ENCODE results near the gene COL5A1.

Gene COL5A1

DNA sequence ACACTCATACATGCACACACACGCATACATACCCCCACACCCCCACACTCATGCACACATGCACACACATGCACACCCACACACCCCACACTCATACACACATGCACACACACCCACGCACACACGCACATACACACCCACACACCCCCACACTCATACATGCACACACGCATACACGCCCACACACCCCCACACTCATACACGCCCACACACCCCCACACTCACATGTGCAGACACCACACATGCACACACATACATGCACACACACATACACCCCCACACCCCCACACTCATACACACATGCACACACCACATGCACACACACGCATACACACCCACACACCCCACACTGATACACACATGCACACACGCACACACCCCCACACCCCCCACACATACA lies 118.3 kb downstream of the COL5A1 start:
- H3K27me3 ChIP-seq (ENCODE audit: control insufficient read depth, insufficient read depth, low read length) = no peaks in the 10 kb centered on the region
- peaks cover 29% of the 10 kb centered on the region for H3K36me3 ChIP-seq (ENCODE audit: control insufficient read depth, insufficient read depth, low read length)
- H3K4me1 ChIP-seq (ENCODE audit: control insufficient read depth, insufficient read depth, low read length) = peaks cover 3% of the 10 kb centered on the region
- no peak overlapping the region for H3K9ac ChIP-seq (ENCODE audit: low read length)
- no peak overlapping the region for H3K27ac ChIP-seq (ENCODE audit: low read depth, low read length)
- H3K4me3 ChIP-seq (ENCODE audit: low read length) = no peak overlapping the region

DNA sequence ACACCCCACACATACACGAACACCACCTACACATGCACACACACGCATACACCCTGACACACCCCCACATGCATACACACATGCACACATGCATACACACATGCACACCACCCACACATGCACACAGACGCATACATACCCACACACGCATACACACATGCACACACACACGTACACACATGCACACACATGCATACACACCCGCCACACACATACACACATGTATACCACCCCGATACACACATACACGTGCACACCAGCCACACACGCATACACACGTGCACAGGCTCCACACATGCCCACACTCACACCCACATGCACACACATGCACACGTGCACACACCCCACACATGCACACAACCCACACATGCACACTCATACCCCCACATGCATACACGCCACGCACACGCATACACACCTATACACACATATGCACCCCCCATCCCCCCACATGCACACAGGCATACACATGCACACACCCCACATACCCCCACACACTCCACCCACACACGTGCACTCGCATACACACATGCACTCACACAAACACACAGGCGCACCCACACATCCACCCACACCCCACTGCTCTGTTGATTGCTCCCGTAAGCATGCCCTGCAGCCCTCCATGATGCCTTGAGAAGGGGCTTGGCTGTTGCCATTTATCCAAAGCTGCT lies 119.3 kb downstream of the COL5A1 start:
- Histone ChIP-seq H3K27me3 (ENCODE audit: control insufficient read depth, insufficient read depth, low read length) (no peaks in the 10 kb centered on the region), H3K4me1 (ENCODE audit: control insufficient read depth, insufficient read depth, low read length) (peaks cover 2% of the 10 kb centered on the region), H3K36me3 (ENCODE audit: control insufficient read depth, insufficient read depth, low read length) (peaks cover 33% of the 10 kb centered on the region), H3K4me3 (ENCODE audit: low read length) (no peak overlapping the region), H3K9ac (ENCODE audit: low read length) (no peak overlapping the region), H3K27ac (ENCODE audit: low read depth, low read length) (no peak overlapping the region)

DNA sequence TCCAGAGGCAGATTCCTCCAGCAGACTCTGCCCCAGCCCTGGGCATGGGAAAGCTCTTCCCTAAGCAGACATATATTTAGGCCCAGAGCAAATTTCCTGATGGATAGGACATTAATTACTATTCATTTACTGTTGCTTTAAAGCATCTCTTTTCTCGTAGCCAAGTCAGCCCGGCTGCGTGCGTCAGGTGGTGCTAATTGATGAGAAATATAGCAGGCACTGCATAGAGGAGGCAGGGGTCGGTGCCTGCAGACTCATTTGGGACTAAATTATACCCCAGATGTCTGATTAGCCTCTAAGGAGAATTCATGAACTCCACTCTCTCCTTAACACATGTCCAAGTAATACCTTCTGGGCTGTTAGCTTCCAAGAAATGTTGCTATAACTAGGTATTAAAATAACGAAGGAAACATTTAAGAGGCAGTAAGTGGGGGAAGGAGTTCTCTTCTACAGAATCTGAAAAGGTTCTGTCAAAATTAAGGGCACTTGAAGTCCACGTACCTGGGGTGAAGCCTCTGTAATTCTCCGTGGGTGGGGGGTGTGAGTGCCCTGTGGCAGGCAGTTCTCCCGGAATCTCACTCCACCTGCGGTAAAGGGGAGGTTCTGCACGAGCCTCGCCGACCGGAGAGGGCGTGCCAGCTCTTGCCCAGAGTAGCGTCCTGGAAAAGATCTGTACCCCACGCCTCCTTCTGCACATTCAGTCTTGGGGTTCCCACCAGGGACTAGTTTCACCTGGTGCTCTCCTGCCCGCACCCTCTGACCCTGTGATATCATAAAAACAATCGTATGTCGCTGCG lies 123.1 kb downstream of the COL5A1 start:
- Histone ChIP-seq H3K36me3 (ENCODE audit: control insufficient read depth, insufficient read depth, low read length) (peaks cover 29% of the 10 kb centered on the region), H3K27me3 (ENCODE audit: control insufficient read depth, insufficient read depth, low read length) (no peaks in the 10 kb centered on the region), H3K9ac (ENCODE audit: low read length) (no peak overlapping the region), H3K27ac (ENCODE audit: low read depth, low read length) (no peak overlapping the region), H3K4me1 (ENCODE audit: control insufficient read depth, insufficient read depth, low read length) (no peaks in the 10 kb centered on the region), H3K4me3 (ENCODE audit: low read length) (no peak overlapping the region)

DNA sequence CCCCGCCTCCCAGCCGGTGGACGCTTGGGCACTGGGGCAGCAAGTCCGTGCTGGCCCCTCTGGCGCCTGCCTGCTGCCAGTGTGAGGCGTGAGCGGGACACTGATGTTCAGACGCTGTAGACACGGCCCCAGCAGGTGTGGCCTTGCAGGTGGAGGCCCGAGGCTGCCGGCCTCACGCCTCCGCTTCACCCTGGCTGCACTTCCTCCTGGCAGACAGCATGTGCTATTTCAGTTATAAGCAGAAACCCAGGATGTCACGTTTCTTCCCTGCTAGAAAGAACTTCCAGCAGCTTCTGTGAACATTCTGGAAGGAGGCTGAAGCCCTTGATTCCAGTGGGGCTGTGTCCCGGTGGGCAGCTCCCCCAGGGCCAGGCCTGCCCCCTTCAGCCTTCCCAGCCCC lies 124.2 kb downstream of the COL5A1 start:
- Histone ChIP-seq H3K36me3 (ENCODE audit: control insufficient read depth, insufficient read depth, low read length) (peaks cover 22% of the 10 kb centered on the region), H3K27ac (ENCODE audit: low read depth, low read length) (no peak overlapping the region), H3K9ac (ENCODE audit: low read length) (no peak overlapping the region), H3K27me3 (ENCODE audit: control insufficient read depth, insufficient read depth, low read length) (no peaks in the 10 kb centered on the region), H3K4me3 (ENCODE audit: low read length) (no peak overlapping the region), H3K4me1 (ENCODE audit: control insufficient read depth, insufficient read depth, low read length) (no peaks in the 10 kb centered on the region)

DNA sequence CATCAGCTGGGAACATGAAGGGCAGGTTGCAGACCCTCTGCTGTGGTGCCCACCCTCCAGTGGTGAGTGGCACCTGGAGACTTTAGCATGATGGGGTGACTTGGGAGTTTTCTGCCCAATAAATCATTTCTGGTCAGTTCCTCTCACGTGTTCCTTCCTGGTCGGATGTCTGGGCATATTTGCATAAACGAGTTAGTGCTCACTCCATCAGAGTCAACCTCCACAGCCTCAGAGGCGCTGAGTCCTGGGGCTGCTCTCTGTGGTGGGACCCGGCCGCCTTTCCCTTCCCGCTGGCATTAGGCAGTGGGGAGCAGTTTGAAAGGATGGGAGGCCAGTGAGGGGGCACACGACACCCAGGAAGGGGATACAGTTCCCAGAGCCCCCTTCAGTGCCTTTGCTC lies 125.0 kb downstream of the COL5A1 start:
- H3K27ac ChIP-seq (ENCODE audit: low read depth, low read length) = no peak overlapping the region
- H3K27me3 ChIP-seq (ENCODE audit: control insufficient read depth, insufficient read depth, low read length) = no peaks in the 10 kb centered on the region
- no peak overlapping the region for H3K4me3 ChIP-seq (ENCODE audit: low read length)
- H3K9ac ChIP-seq (ENCODE audit: low read length) = no peak overlapping the region
- H3K4me1 ChIP-seq (ENCODE audit: control insufficient read depth, insufficient read depth, low read length) = no peaks in the 10 kb centered on the region
- H3K36me3 ChIP-seq (ENCODE audit: control insufficient read depth, insufficient read depth, low read length) = peaks cover 18% of the 10 kb centered on the region

DNA sequence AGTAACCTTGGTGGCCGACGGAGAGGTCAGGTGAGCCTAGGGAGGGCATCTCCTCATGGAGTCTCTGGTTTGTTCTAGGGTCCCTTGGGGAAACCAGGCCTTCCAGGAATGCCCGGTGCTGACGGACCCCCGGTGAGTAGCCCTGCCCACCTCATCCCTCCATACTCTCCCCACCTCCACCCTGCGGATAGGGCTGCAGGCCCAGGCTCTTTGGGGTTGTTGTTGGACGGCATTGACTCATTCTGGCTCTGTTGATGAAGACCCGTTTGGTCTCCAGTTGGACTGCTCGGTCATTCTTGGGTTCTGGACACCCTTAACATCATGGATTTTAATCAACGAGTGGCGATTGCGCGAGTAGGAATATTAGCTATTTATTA lies 126.7 kb downstream of the COL5A1 start:
- no peaks in the 10 kb centered on the region for H3K27me3 ChIP-seq (ENCODE audit: control insufficient read depth, insufficient read depth, low read length)
- no peak overlapping the region for H3K27ac ChIP-seq (ENCODE audit: low read depth, low read length)
- peaks cover 8% of the 10 kb centered on the region for H3K36me3 ChIP-seq (ENCODE audit: control insufficient read depth, insufficient read depth, low read length)
- no peak overlapping the region for H3K4me3 ChIP-seq (ENCODE audit: low read length)
- no peaks in the 10 kb centered on the region for H3K4me1 ChIP-seq (ENCODE audit: control insufficient read depth, insufficient read depth, low read length)
- no peak overlapping the region for H3K9ac ChIP-seq (ENCODE audit: low read length)

DNA sequence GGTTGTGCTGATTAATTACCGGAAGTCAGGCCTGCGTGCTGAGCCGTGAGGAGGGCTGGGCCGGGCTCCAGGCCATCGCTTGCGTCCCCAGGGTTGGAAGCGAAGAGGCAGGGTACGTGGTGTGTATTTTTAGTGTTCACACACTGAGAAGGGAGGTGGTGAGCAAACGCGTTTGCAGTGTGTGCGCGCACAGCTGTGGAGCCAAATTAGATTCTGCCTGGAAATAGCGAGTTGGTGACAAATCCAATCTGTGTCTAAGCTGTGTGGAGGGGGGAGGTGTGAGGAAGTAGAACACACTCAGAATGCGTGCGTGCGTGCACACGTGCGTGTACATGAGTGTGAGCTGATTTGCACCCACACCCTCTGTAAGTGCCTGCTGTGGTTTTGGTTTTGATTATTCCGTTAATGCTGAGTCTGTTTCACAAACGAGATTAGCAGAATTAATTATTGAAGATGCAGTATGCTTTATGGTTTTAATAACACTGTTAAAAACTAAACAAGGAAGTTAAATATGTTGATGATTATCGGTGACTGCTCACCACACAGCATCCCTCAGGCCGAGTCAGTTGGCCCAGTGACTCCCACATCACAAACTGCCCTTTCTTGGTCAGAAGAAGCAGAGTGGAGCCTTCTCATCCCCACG lies 127.2 kb downstream of the COL5A1 start:
- no peak overlapping the region for H3K27ac ChIP-seq (ENCODE audit: low read depth, low read length)

DNA sequence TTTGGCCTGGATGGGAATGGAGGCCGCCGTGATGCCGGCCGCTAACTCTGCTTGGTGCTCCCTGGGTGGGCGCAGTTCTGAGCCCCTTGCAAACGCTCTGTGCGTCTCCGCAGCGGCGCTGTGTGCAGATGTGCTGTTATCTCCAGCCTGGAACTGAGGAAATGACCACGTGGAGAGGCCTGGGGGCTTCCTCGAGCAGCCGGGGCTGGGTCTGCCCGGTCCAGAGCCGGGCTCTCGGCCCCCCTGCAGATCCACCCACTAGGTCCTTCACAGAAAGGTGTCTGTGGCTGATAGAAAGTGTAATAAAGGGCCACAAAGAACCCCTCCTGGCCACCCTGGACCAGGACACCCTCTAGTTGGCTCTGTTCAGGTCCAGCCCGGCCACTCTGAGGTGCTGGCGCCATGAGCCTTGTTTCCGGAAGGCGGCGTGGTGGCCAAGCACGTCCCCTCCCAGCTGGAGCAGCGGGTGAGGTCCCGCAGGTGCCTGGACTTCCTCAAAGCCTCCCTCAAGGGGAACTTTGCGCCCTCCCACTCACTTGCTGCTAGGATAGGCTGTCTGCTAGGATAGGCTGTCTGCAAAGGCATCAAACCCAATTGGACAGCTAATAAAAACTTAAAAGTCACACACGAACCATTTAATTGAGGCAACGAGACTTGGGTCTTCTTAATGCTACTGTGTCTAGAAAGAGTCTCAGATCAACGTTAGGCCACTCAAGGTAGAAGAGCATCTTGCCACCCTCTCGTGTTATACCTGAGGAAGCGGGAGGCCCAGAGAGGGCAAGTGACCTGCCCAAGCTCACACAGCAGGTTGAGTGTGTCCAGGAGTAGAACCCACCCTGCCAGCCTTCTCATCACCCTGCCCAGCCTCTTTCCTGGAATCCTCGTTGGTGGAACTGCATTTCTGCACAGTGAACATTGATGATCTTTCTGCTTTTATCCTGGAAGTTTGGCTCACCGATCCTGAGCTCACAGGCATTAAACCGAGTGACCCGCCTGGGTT lies 129.7 kb downstream of the COL5A1 start:
- Histone ChIP-seq H3K27ac (ENCODE audit: low read depth, low read length) (no peak overlapping the region), H3K27me3 (ENCODE audit: control insufficient read depth, insufficient read depth, low read length) (no peaks in the 10 kb centered on the region), H3K9ac (ENCODE audit: low read length) (no peak overlapping the region), H3K4me3 (ENCODE audit: low read length) (no peak overlapping the region), H3K4me1 (ENCODE audit: control insufficient read depth, insufficient read depth, low read length) (peaks cover 6% of the 10 kb centered on the region), H3K36me3 (ENCODE audit: control insufficient read depth, insufficient read depth, low read length) (peaks cover 5% of the 10 kb centered on the region)

More for the DNA sequence above, 127.2 kb downstream of the COL5A1 start:
- Histone ChIP-seq H3K4me1 (ENCODE audit: control insufficient read depth, insufficient read depth, low read length) (no peaks in the 10 kb centered on the region), H3K4me3 (ENCODE audit: low read length) (no peak overlapping the region), H3K27me3 (ENCODE audit: control insufficient read depth, insufficient read depth, low read length) (no peaks in the 10 kb centered on the region), H3K36me3 (ENCODE audit: control insufficient read depth, insufficient read depth, low read length) (peaks cover 9% of the 10 kb centered on the region), H3K9ac (ENCODE audit: low read length) (no peak overlapping the region)

DNA sequence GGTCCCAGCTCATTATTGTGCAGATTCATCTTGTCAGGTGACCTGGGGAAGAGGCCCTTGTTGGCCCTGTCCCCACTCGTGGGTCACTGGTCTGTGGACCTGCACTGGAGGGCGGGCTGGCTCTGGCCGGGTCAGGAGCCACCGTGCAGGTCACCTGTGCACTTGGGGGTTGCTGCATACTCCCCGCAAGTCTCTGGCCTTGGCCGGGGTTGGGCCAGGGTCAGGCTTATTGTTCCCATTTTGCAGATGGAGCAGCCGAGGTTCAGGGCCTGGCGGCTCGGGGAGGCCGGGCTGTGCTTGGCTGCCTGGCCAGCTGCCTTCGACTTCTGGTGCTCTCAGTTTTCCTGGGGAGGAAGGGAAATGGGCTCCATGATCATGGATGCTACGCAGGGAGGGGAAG lies 130.7 kb downstream of the COL5A1 start:
- no peak overlapping the region for H3K27ac ChIP-seq (ENCODE audit: low read depth, low read length)
- no peaks in the 10 kb centered on the region for H3K27me3 ChIP-seq (ENCODE audit: control insufficient read depth, insufficient read depth, low read length)
- H3K4me3 ChIP-seq (ENCODE audit: low read length) = no peak overlapping the region
- no peak overlapping the region for H3K9ac ChIP-seq (ENCODE audit: low read length)
- peaks cover 7% of the 10 kb centered on the region for H3K4me1 ChIP-seq (ENCODE audit: control insufficient read depth, insufficient read depth, low read length)
- H3K36me3 ChIP-seq (ENCODE audit: control insufficient read depth, insufficient read depth, low read length) = peaks cover 5% of the 10 kb centered on the region

DNA sequence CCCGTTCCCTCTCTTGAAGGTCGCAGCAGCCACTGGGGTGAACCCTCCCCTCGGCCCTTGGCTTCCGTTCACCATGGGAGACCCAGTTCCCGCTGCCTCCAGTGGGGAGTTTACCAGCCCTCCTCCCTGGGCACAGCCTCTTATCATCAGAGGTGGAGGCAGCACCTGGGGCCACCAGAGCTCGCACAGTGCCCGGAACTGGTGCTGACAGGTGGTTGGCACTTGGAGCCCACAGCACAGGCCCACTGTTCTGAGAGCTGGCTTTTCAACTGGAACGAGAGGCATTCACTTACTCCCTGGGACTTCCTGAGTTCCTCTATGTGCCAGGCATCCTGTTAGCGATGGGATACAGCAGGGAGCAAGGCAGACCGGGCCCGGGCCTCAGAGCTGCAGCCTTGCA lies 132.2 kb downstream of the COL5A1 start:
- no peak overlapping the region for H3K9ac ChIP-seq (ENCODE audit: low read length)
- no peak overlapping the region for H3K4me3 ChIP-seq (ENCODE audit: low read length)
- peaks cover 5% of the 10 kb centered on the region for H3K36me3 ChIP-seq (ENCODE audit: control insufficient read depth, insufficient read depth, low read length)
- peaks cover 14% of the 10 kb centered on the region for H3K4me1 ChIP-seq (ENCODE audit: control insufficient read depth, insufficient read depth, low read length)
- H3K27ac ChIP-seq (ENCODE audit: low read depth, low read length) = no peak overlapping the region
- no peaks in the 10 kb centered on the region for H3K27me3 ChIP-seq (ENCODE audit: control insufficient read depth, insufficient read depth, low read length)

DNA sequence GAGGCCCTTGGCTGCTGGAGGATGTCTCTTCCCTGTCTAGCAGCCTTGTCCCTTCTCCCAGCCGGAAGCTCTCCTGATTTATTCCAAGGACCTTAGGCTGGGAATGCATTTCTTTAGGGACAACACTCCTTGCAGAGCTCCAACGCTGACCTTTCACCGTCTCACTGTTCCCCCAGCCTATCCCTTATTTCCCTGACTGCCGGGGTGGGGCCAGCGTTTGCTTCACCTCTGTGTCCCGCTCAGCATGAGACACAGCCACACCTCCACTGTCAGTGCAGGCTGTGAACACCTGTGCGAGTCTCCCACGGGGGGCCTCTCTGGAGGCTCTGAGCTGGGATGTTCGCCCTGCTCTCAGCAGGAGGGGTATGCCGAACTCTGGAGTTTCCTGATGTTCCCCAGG lies 132.8 kb downstream of the COL5A1 start:
- H3K4me3 ChIP-seq (ENCODE audit: low read length) = no peak overlapping the region
- H3K36me3 ChIP-seq (ENCODE audit: control insufficient read depth, insufficient read depth, low read length) = peaks cover 5% of the 10 kb centered on the region
- H3K27ac ChIP-seq (ENCODE audit: low read depth, low read length) = no peak overlapping the region
- no peak overlapping the region for H3K9ac ChIP-seq (ENCODE audit: low read length)
- peaks cover 14% of the 10 kb centered on the region for H3K4me1 ChIP-seq (ENCODE audit: control insufficient read depth, insufficient read depth, low read length)
- H3K27me3 ChIP-seq (ENCODE audit: control insufficient read depth, insufficient read depth, low read length) = no peaks in the 10 kb centered on the region

Measured in rectal smooth muscle tissue (tissue), 1 donor.